Immature natural killer cell (primary cell): ENCODE measurements around the gene ABCA4. TPM values are rescaled to one million over a fixed set of nuclear protein-coding genes. Genes with fewer than 3 reads are reported as not detected.
"Not testable (repeated sequence)": the region's sequence is repeated elsewhere in the genome, so short reads cannot be mapped to it uniquely, and the experiment has no call there.

Experiments
- DNase-seq, 3 donors: peaks; one replicate each; pipeline ENCODE4 v3.0.0; 2022; ENCODE audit warnings: mixed read lengths in 1 of 3
- H3K27ac Mint-ChIP-seq, 6 donors: one replicate each; pipeline ENCODE4 v1.8.0; 2020; ENCODE audit warnings: mixed read lengths in 6 of 6, mild to moderate bottlenecking in 5 of 6, inconsistent platforms in 4 of 6, moderate library complexity in 3 of 6
- H3K27me3 Mint-ChIP-seq, 3 donors: one replicate each; pipeline ENCODE4 v1.8.0; 2020 to 2021; ENCODE audit warnings: low read depth in 3 of 3, mild to moderate bottlenecking in 3 of 3, mixed read lengths in 3 of 3, moderate library complexity in 3 of 3, inconsistent platforms in 1 of 3
- H3K36me3 Mint-ChIP-seq, 3 donors: one replicate each; pipeline ENCODE4 v1.8.0; 2020; ENCODE audit warnings: mixed read lengths in 3 of 3, inconsistent platforms in 2 of 3, mild to moderate bottlenecking in 2 of 3
- H3K4me1 Mint-ChIP-seq, 2 donors: one replicate each; pipeline ENCODE4 v1.8.0; 2020; ENCODE audit warnings: inconsistent platforms in 2 of 2, mild to moderate bottlenecking in 2 of 2, mixed read lengths in 2 of 2, moderate library complexity in 1 of 2
- H3K4me3 Mint-ChIP-seq, 5 donors: one replicate each; pipeline ENCODE4 v1.8.0; 2020; ENCODE audit warnings: mild to moderate bottlenecking in 5 of 5, mixed read lengths in 5 of 5, inconsistent platforms in 3 of 5, moderate library complexity in 3 of 5
- H3K9me3 Mint-ChIP-seq, 6 donors: one replicate each; pipeline ENCODE4 v1.8.0; 2020; ENCODE audit warnings: mild to moderate bottlenecking in 6 of 6, mixed read lengths in 6 of 6, inconsistent platforms in 4 of 6, moderate library complexity in 3 of 6
- polyA plus RNA-seq, 3 donors: library from polyadenylated mRNA; unstranded; fragments of 300-500 nt; fragmentation: Illumina TruSeq; gene quantifications; one replicate each; pipeline ENCODE4 v1.2.3, GENCODE V29; 2021

The ABCA4 gene
- polyA plus RNA-seq, 3 donors from 2014 or later, result 0.08 TPM; not detected in 2

GRCh38 chr1:94011129-94011528 lies 109.8 kb downstream of the ABCA4 start:
- Mint-ChIP-seq H3K27ac (peak overlapping the region in 1 of 6 donors; percentile 24), H3K9me3 (no peaks in the 10 kb centered on the region), H3K36me3 (peaks cover 0 to 4% (median 0%) of the 10 kb centered on the region in 3 donors), H3K4me1 (peaks cover 27 to 35% of the 10 kb centered on the region in 2 donors), H3K4me3 (no peak overlapping the region), H3K27me3 (peaks cover 3 to 4% (median 4%) of the 10 kb centered on the region in 3 donors)
- DNase-seq, result no peak

DNA sequence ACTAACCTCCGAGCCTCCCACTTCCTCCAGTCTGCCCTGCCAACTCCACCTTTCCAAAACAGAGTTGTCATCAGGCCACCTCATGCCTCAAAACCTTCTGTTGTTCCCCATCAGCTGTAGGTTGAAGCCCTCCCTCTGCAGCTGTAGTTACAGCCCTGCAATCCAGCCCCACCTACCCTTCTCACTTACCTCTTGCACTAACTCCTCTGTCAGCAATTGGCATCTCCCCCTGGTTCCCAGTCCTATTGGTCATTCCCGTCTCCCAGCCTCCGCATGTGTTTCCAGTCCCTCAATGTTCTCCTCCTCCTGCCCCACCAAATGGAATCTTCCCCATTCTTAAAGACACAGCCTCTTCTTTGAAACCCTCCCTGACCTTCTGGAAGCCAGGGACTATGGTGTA lies 111.6 kb downstream of the ABCA4 start:
- peaks cover 9 to 16% of the 10 kb centered on the region in 2 donors for H3K4me1 Mint-ChIP-seq
- peaks cover 3 to 8% (median 4%) of the 10 kb centered on the region in 3 donors for H3K27me3 Mint-ChIP-seq
- H3K4me3 Mint-ChIP-seq, result no peak overlapping the region
- H3K27ac Mint-ChIP-seq, result peak overlapping the region in 3 of 6 donors; percentile 18 to 73 (median 37)
- peaks cover 0 to 7% (median 0%) of the 10 kb centered on the region in 3 donors for H3K36me3 Mint-ChIP-seq
- peaks cover 0 to 1% (median 0%) of the 10 kb centered on the region in 6 donors for H3K9me3 Mint-ChIP-seq
- DNase-seq, result no peak

- Mint-ChIP-seq H3K27me3 (peaks cover 3 to 6% (median 4%) of the 10 kb centered on the region in 3 donors), H3K4me3 (no peak overlapping the region), H3K36me3 (peaks cover 0 to 4% (median 0%) of the 10 kb centered on the region in 3 donors), H3K4me1 (peaks cover 0 to 4% of the 10 kb centered on the region in 2 donors), H3K9me3 (peaks cover 0 to 1% (median 0%) of the 10 kb centered on the region in 6 donors), H3K27ac (no peak overlapping the region)
- DNase-seq, result no peak
Measured at GRCh38 chr1:94006604-94007003, 114.3 kb downstream of the ABCA4 start.

GRCh38 chr1:94004924-94005323 lies 116.0 kb downstream of the ABCA4 start:
- H3K9me3 Mint-ChIP-seq, result peaks cover 0 to 1% (median 0%) of the 10 kb centered on the region in 6 donors
- H3K27me3 Mint-ChIP-seq, result peaks cover 2 to 6% (median 3%) of the 10 kb centered on the region in 3 donors
- no peak for DNase-seq
- no peak overlapping the region for H3K4me3 Mint-ChIP-seq
- peaks cover 0 to 4% of the 10 kb centered on the region in 2 donors for H3K4me1 Mint-ChIP-seq
- H3K27ac Mint-ChIP-seq, result no peak overlapping the region
- peaks cover 0 to 4% (median 0%) of the 10 kb centered on the region in 3 donors for H3K36me3 Mint-ChIP-seq

DNA sequence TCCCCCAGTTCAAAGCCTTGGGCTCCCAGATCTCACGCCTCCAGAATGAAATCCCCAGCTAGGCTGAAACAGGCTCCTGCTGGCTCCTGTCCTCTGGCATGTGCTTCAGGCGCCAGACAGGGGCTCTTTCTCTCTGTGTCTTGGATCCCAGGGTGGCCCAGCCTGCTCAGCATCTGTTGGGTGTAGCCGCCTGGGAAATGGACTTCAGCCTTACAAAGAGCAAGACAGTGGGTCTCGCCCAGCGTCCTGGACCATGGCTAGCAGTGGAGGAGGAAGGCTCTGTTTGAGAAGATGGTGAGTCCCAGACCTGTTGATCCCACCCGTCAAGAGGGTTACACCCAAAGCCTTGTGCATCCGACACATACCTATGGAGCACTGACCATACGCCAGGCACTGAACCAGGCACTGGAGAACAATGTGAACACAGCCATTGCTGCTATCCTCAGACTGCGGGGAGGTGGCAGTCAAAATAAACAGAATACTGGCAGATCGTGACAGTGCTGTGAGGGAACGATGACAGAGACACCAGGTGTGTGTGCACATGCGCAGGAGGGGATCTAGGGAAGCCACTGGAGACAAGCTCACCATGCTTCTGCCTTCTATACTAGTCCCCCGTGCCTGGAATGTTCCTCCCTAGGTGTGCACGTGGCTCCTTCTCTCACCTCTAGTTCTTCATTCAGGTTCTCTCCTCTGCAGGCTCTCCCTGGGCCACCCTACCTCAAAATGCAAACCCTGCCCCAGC lies 118.7 kb downstream of the ABCA4 start:
- Mint-ChIP-seq H3K36me3 (peaks cover 0 to 4% (median 0%) of the 10 kb centered on the region in 3 donors), H3K27me3 (peaks cover 0 to 4% (median 2%) of the 10 kb centered on the region in 3 donors), H3K27ac (no peak overlapping the region)

DNA sequence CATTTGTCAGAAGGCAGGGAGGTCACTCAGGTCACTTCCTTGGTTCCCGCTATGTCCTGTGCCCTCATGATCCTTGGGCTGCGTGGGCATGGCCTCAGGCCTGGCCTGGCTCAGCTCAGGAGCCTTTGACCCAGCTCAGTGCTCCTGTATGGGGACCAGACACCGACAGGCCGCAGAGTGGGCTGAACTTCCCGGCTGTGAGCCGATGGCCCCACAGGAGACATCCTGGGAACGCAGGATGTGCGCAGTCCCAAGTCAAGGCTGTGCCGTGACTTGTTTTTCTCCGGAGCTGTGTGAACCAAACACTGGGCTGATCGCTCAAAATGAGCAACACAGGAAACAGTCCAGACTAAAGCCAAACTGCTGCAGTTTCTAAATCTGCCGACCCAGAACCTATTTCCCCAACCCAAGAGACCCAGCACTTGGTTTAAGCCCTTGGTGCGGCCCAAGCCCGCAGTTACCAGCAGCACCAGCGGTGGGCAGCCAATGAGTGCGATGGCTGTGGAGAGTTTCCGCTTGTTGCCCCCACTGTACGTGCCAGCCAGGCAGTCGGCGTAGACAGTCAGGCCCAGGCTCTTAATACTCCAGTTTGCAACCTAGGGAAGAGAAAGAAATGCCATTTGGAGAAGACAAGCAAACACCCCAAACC lies 119.4 kb downstream of the ABCA4 start:
- Mint-ChIP-seq H3K9me3 (peaks cover 0 to 1% (median 0%) of the 10 kb centered on the region in 6 donors), H3K36me3 (peaks cover 0 to 4% (median 0%) of the 10 kb centered on the region in 3 donors), H3K27me3 (peaks cover 0 to 5% (median 2%) of the 10 kb centered on the region in 3 donors)

More for the DNA sequence above, 118.7 kb downstream of the ABCA4 start:
- no peak for DNase-seq
- peaks cover 0 to 1% (median 0%) of the 10 kb centered on the region in 6 donors for H3K9me3 Mint-ChIP-seq
- no peak overlapping the region for H3K4me3 Mint-ChIP-seq
- no peaks in the 10 kb centered on the region for H3K4me1 Mint-ChIP-seq

GRCh38 chr1:94000510-94001282 lies 120.3 kb downstream of the ABCA4 start:
- peaks cover 0 to 4% (median 0%) of the 10 kb centered on the region in 3 donors for H3K36me3 Mint-ChIP-seq
- peaks cover 3 to 7% of the 10 kb centered on the region in 2 donors for H3K4me1 Mint-ChIP-seq
- peaks cover 0 to 5% (median 2%) of the 10 kb centered on the region in 3 donors for H3K27me3 Mint-ChIP-seq
- H3K9me3 Mint-ChIP-seq, result peaks cover 0 to under 1% (median 0%) of the 10 kb centered on the region in 6 donors
- H3K27ac Mint-ChIP-seq, result no peak overlapping the region
- no peak overlapping the region for H3K4me3 Mint-ChIP-seq
- DNase-seq, result no peak

More for the DNA sequence above, 119.4 kb downstream of the ABCA4 start:
- Mint-ChIP-seq H3K27ac (no peak overlapping the region), H3K4me1 (no peaks in the 10 kb centered on the region), H3K4me3 (no peak overlapping the region)
- no peak for DNase-seq

DNA sequence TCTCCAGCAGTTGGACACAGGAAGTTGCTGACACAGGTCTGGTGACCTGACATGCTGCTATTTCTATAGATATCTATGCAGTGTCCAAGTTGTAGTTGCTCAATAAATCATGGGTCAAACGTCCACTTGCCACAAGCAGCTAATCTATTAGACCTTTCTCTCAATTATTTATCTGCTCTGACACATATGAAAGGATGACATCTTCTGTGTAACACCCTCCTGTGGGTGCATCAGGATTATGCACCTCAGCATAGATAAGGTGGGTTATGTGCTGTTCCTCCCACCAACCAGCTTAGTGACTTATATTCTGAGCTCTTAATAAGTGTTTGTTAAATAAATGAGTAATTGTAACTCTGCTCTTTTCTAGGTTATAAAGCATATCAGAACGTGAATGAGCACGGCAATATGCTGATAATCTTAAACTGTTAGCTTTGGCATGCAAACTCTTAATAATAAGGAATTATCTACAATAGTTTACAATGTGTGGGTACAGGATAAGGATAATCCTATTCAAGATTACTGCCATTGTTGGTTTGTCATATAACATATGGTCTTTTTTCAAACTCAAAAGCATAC lies 121.0 kb downstream of the ABCA4 start:
- Mint-ChIP-seq H3K27me3 (peaks cover 0 to 3% (median 2%) of the 10 kb centered on the region in 3 donors), H3K4me1 (peaks cover 6 to 14% of the 10 kb centered on the region in 2 donors), H3K4me3 (no peak overlapping the region), H3K27ac (no peak overlapping the region), H3K36me3 (peaks cover 0 to 4% (median 0%) of the 10 kb centered on the region in 3 donors), H3K9me3 (no peaks in the 10 kb centered on the region)
- no peak for DNase-seq

- not testable (repeated sequence) for H3K4me3 Mint-ChIP-seq, DNase-seq, H3K27me3 Mint-ChIP-seq, H3K9me3 Mint-ChIP-seq, H3K27ac Mint-ChIP-seq, H3K36me3 Mint-ChIP-seq
- peaks cover 8 to 21% of the 10 kb centered on the region in 2 donors for H3K4me1 Mint-ChIP-seq
Measured at GRCh38 chr1:93998532-93998931, 122.4 kb downstream of the ABCA4 start.

DNA sequence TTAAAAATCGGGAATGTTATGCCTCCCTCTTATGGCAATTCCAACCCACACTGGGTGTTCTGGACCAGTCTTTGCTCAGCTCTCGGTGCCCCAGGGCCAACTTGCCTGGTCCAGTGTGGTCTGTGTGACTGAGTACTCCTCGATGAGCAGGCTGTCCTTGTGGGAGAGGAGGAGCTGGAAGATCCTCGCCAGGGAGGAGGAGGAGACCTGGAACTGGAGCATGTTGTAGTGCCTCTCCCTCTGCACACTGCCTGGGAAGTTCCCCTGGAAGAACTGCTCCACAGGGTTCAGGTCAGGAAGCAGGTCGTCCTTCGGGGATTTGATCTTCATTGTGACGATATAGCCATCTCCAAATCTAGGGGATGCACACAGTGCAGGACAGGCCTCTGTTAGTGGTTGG lies 123.2 kb downstream of the ABCA4 start:
- Mint-ChIP-seq H3K4me1 (peaks cover 12 to 24% of the 10 kb centered on the region in 2 donors), H3K36me3 (no peaks in the 10 kb centered on the region), H3K27ac (peak overlapping the region in 1 of 6 donors; percentile 13), H3K27me3 (peaks cover 0 to 3% (median 2%) of the 10 kb centered on the region in 3 donors), H3K4me3 (no peak overlapping the region), H3K9me3 (no peaks in the 10 kb centered on the region)
- no peak for DNase-seq

DNA sequence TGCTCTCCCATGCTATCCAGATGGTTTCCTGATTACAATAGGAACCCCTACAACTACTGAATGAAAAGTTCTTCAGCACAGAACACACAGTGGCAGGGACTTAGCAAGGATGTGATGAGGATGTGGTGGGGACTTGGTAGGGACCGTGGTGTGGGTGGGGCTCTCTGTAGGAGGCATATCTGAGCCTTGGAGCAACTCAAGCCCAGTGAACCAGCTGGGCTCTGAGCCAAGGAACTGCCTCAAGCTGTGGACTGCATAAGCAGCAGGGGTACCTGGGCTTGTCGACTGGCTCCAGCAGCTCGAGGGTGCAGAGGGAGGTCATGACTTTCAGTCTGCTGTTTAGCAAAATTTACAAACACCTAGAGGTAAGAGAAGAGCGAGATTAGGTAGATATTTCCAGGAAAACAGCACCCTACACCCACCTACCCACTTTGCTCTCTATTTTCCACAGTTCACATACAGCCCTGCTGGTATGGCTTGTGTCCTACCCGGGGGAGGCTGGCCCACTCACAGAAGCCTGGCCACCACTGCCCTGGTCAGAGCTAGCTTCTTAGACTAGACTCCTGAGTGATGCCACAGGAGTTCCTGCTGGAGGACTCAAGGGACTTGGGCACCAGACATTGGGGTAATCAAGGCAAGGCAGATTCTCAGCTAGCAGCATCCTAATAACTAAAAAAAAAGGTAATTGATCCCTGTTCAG lies 125.0 kb downstream of the ABCA4 start:
- H3K27me3 Mint-ChIP-seq, result peaks cover 0 to 3% (median 2%) of the 10 kb centered on the region in 3 donors
- no peaks in the 10 kb centered on the region for H3K36me3 Mint-ChIP-seq
- H3K27ac Mint-ChIP-seq, result peak overlapping the region in 2 of 6 donors; percentile 4 to 51

GRCh38 chr1:93993731-93994130 lies 127.2 kb downstream of the ABCA4 start:
- no peak overlapping the region for H3K4me3 Mint-ChIP-seq
- H3K27ac Mint-ChIP-seq, result peak overlapping the region in 3 of 6 donors; percentile 13 to 24 (median 17)
- peaks cover 2 to 3% (median 2%) of the 10 kb centered on the region in 3 donors for H3K27me3 Mint-ChIP-seq
- H3K4me1 Mint-ChIP-seq, result peaks cover 45 to 57% of the 10 kb centered on the region in 2 donors
- H3K9me3 Mint-ChIP-seq, result no peaks in the 10 kb centered on the region
- H3K36me3 Mint-ChIP-seq, result no peaks in the 10 kb centered on the region
- DNase-seq, result no peak

More for the DNA sequence above, 125.0 kb downstream of the ABCA4 start:
- H3K4me1 Mint-ChIP-seq, result peaks cover 23 to 34% of the 10 kb centered on the region in 2 donors
- no peak for DNase-seq
- peak overlapping the region in 1 of 5 donors; percentile 0 for H3K4me3 Mint-ChIP-seq
- no peaks in the 10 kb centered on the region for H3K9me3 Mint-ChIP-seq
